Transverse colon (tissue), 4 donors: Measurements from ENCODE around the gene BTBD17. TPM values are rescaled to one million over a fixed set of nuclear protein-coding genes. Genes with fewer than 3 reads are reported as not detected.

Experiments
- DNase-seq: peaks from one replicate; pipeline ENCODE4 v3.0.0-alpha.2; 2019
- H3K27ac ChIP-seq, 4 donors: fragments of 200-600 bp; sonication (generic); 2 replicates each; pipeline ENCODE4 v1.5.1; 2016 to 2018; ENCODE audit warnings: inconsistent platforms in 4 of 4
- H3K27me3 ChIP-seq: fragments of 200-600 bp; sonication (generic); 2 replicates; pipeline ENCODE4 v1.5.1; 2017; ENCODE audit warnings: inconsistent platforms
- H3K36me3 ChIP-seq, 4 donors: fragments of 200-600 bp; sonication (generic); 2 replicates each; pipeline ENCODE4 v1.5.1; 2017 to 2019; ENCODE audit warnings: inconsistent platforms in 4 of 4
- H3K4me1 ChIP-seq, 4 donors: fragments of 200-600 bp; sonication (generic); 2 replicates each; pipeline ENCODE4 v1.5.1; 2017 to 2020; ENCODE audit warnings: inconsistent platforms in 4 of 4
- H3K4me3 ChIP-seq, 4 donors: fragments of 200-600 bp; sonication (generic); 1 replicate in 1 of 4; 2 replicates in 3 of 4; pipeline versions ENCODE4 v1.5.1 to v1.6.1; 2017 to 2019; ENCODE audit warnings: inconsistent platforms in 4 of 4
- H3K9me3 ChIP-seq, 2 donors: fragments of 200-600 bp; sonication (generic); 2 replicates each; pipeline ENCODE4 v1.5.1; 2017 to 2019; ENCODE audit warnings: inconsistent platforms in 2 of 2
- EP300 ChIP-seq: sonication (generic); formaldehyde crosslinking; IDR thresholded peaks from one replicate; pipeline ENCODE4 v1.6.1; 2017; ENCODE audit warnings: antibody characterized with exemption, low read depth
- POLR2A ChIP-seq: fragments of 450-650 bp; IDR thresholded peaks from one replicate; pipeline ENCODE4 v1.6.1; 2016; ENCODE audit warnings: antibody characterized with exemption, mild to moderate bottlenecking, moderate library complexity
- POLR2AphosphoS5 ChIP-seq, 3 donors: sonication (generic); formaldehyde crosslinking; IDR thresholded peaks; one replicate each; pipeline ENCODE4 v1.6.1; 2016; ENCODE audit warnings: antibody characterized with exemption in 3 of 3
- WGBS, 2 donors: methylation state at CpG; one replicate each; pipeline ENCODE4 v1.1.5; 2018; ENCODE audit warnings: low coverage in 1 of 2; 5-methylcytosine and 5-hydroxymethylcytosine counted together
- in situ Hi-C, 4 donors: fragments of 200-750 bp; cut with MboI; loops; one replicate each; pipeline versions ENCODE4 v1.15.0 to v1.15.1; 2017; ENCODE audit warnings: low sequenced_read_pairs in 3 of 4, low pct_ligation_motif_present in 1 of 4, low pct_unique_long_range_greater_than_20kb in 1 of 4
- intact Hi-C: fragments of 100-400 bp; cut with DNase I; formaldehyde crosslinking; loops from one replicate; pipeline ENCODE4 v1.15.1; 2023; ENCODE audit warnings: low total_unique reads
- total RNA-seq, 4 donors: library from RNA; depleted of rRNA; stranded (reverse); fragments of >200 nt; gene quantifications; one replicate each; pipeline ENCODE4 v1.1.0, GENCODE V29; 2016
- TF ChIP-seq, protein P1 (sequence below), 5 experiments: fragments of 200-600 bp in 3 of 5; fragments of 450-650 bp in 2 of 5; sonication (generic) in 3 of 5; IDR thresholded peaks; 1 replicate in 2 of 5; 2 replicates in 3 of 5; pipeline ENCODE4 v1.5.1; 2016 to 2017; ENCODE audit warnings: antibody characterized with exemption in 5 of 5, inconsistent platforms in 3 of 5, mild to moderate bottlenecking in 2 of 5, moderate library complexity in 1 of 5

Gene BTBD17, protein sequence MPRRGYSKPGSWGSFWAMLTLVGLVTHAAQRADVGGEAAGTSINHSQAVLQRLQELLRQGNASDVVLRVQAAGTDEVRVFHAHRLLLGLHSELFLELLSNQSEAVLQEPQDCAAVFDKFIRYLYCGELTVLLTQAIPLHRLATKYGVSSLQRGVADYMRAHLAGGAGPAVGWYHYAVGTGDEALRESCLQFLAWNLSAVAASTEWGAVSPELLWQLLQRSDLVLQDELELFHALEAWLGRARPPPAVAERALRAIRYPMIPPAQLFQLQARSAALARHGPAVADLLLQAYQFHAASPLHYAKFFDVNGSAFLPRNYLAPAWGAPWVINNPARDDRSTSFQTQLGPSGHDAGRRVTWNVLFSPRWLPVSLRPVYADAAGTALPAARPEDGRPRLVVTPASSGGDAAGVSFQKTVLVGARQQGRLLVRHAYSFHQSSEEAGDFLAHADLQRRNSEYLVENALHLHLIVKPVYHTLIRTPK
- not detected for total RNA-seq

DNA sequence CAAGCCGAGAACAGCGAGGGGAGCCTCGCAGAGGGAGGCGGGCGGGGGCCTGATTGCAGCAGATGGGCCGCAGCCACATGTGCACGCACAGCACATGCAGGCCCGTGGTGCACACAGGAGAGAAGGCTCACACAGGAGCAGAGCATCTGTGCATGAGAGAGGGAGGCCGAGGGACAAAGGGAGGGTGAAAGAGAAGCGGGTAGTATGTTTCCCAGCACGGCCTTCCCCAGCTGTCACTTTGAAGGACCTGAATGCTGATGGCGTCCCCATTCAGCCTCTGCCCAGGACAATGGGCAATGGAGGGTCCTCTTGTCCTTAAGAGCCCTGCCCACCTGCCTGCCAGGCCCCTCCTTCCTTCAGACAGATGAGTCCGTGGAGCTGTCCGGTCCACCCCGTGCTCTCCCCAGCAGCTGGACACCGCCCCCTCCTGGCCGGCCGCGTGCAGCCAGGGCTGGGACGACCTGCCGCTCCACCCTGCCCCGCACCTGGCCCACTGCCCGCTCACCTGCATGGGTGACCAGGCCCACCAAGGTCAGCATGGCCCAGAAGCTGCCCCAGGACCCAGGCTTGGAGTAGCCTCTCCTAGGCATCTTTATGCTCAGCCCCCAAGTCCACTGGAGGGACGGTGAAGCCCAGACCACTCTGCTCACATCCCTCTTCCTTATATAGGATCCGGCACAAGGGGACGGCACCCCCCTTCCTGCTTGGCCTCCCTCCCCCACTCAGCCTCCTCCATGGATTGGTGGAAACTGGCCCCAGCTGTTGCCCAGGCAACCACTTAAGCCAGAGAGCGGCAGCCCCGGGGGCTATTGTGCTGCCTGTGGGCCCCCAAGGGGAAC, at the start of gene BTBD17:
TSS of gene BTBD17 (minus strand) at position 639 of the 839 bp plus-strand sequence. CDS start at position 590, 49 bp downstream.
- Histone ChIP-seq H3K27ac (no peak within 1 kb of the TSS), H3K4me1 (peaks cover 0 to 13% (median 10%) of the 10 kb centered on the region in 4 donors), H3K4me3 (no peak within 1 kb of the TSS), H3K36me3 (no peaks in the 10 kb centered on the region), H3K9me3 (no peaks in the 10 kb centered on the region), H3K27me3 (peaks cover 64% of the 10 kb centered on the region)
- no peak for TF ChIP-seq POLR2A
- TF ChIP-seq, protein P1, sequence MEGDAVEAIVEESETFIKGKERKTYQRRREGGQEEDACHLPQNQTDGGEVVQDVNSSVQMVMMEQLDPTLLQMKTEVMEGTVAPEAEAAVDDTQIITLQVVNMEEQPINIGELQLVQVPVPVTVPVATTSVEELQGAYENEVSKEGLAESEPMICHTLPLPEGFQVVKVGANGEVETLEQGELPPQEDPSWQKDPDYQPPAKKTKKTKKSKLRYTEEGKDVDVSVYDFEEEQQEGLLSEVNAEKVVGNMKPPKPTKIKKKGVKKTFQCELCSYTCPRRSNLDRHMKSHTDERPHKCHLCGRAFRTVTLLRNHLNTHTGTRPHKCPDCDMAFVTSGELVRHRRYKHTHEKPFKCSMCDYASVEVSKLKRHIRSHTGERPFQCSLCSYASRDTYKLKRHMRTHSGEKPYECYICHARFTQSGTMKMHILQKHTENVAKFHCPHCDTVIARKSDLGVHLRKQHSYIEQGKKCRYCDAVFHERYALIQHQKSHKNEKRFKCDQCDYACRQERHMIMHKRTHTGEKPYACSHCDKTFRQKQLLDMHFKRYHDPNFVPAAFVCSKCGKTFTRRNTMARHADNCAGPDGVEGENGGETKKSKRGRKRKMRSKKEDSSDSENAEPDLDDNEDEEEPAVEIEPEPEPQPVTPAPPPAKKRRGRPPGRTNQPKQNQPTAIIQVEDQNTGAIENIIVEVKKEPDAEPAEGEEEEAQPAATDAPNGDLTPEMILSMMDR (IDR thresholded peaks at IDR 0.05): peak; percentile 57 to 73 (median 65)
- DNase-seq: peak; percentile 61
- intact Hi-C loops: loop anchor here (10.0 kb wide), 1 partner anchor 157 kb away; the partner anchor contains the start of gene RPL38
- in situ Hi-C loops: loop anchor here in 3 of 4 donors (10.0 to 25.0 kb wide), 2 partner anchors 57 to 149 kb away; partner anchors contain the start of genes RPL38 (in 2 of the 3) and TTYH2 (in 2 of the 3)
- 27 to 50% methylated on average over 3 to 17 of the region's 28 CpGs for WGBS, 2 donors

DNA sequence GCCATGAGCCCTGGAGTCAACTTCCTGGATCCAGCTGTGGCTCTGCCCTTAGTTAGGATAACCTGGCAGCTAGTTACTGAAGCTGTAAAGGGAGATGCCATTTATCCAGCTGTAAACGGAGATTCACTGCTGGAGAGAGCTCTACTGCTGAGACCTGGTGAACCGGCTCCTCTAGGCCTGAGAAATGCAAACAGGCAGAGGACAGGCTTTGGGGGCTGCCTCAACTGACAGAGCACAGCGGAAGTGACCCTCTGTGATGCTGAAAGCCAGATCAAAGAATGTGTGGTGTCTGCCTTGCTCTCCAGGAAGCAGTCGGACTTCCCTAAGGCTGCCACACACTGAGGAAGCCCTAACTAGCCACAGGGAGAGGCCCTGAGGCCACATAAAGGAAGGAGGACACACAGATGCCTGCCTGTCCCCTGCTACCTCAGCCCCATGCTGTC, 48.4 kb upstream of the BTBD17 start:
- Histone ChIP-seq H3K4me1 (peaks cover 0 to 11% (median 0%) of the 10 kb centered on the region in 4 donors), H3K9me3 (no peaks in the 10 kb centered on the region), H3K36me3 (no peaks in the 10 kb centered on the region), H3K27ac (peak overlapping the region; percentile 27 to 37 (median 34)), H3K4me3 (no peak overlapping the region), H3K27me3 (no peaks in the 10 kb centered on the region)
- 52% methylated on average over 4 of the region's 4 CpGs; no CpG with 5 or more reads in 1 of the 2 donors for WGBS, 2 donors
- DNase-seq: no peak
- in situ Hi-C loops: no loop called here
- TF ChIP-seq EP300 (no peak), POLR2A (no peak), POLR2AphosphoS5 (IDR thresholded peaks at IDR 0.05) (no peak)
- TF ChIP-seq, protein P1 (IDR thresholded peaks at IDR 0.05): no peak
- intact Hi-C loops: no loop called here

DNA sequence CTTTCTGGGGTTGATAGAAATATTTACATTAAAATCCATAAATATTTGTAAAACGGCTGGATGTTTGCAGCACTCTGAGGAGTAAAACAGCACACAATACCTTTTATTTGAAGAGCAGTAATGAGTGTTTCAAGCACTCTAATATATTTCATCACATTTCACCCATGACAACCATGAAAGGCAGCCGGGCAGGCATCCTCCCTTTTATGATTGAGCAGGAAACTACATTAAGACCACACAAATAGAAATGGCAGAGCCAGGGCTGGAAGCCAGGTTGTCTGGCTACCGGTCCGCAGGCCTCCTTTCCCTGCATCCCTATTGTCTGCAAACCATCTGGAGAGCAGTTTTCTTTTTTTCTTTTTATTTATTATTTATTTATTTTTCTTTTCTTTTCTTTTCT, 47.1 kb upstream of the BTBD17 start:
- TF ChIP-seq POLR2AphosphoS5 (IDR thresholded peaks at IDR 0.05) (no peak), EP300 (no peak), POLR2A (no peak)
- TF ChIP-seq, protein P1 (IDR thresholded peaks at IDR 0.05): no peak
- in situ Hi-C loops: no loop called here
- H3K27me3 ChIP-seq: no peaks in the 10 kb centered on the region
- peaks cover 0 to 11% (median 0%) of the 10 kb centered on the region in 4 donors for H3K4me1 ChIP-seq
- no peak overlapping the region for H3K27ac ChIP-seq
- intact Hi-C loops: no loop called here
- DNase-seq: no peak
- 36% methylated on average over 4 of the region's 4 CpGs; no CpG with 5 or more reads in 1 of the 2 donors for WGBS, 2 donors
- no peaks in the 10 kb centered on the region for H3K36me3 ChIP-seq
- no peaks in the 10 kb centered on the region for H3K9me3 ChIP-seq
- no peak overlapping the region for H3K4me3 ChIP-seq

DNA sequence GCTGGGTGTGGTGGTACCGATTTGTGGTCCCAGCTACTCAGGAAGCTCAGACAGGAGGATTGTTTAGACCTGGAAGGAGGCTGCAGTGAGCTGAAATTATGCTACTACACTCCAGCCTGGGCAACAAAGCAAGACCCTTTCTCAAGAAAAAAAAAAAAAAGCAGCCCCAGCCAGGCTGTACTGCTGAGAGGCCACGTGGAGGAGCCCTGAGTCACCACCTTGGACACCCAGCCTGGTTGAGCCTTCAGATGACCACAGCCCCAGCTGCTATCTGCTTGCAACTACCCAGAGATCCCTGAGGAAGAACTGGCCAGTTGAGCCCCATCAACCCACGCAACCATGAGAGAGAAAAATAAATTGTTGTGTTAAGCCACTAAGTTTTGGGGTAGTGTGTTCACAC, 46.6 kb upstream of the BTBD17 start:
- TF ChIP-seq EP300 (no peak), POLR2AphosphoS5 (IDR thresholded peaks at IDR 0.05) (no peak), POLR2A (no peak)
- TF ChIP-seq, protein P1 (IDR thresholded peaks at IDR 0.05): no peak
- Histone ChIP-seq H3K36me3 (no peaks in the 10 kb centered on the region), H3K4me3 (no peak overlapping the region), H3K9me3 (no peaks in the 10 kb centered on the region), H3K27ac (no peak overlapping the region), H3K4me1 (peaks cover 0 to 11% (median 0%) of the 10 kb centered on the region in 4 donors), H3K27me3 (no peaks in the 10 kb centered on the region)
- intact Hi-C loops (no loop called here), in situ Hi-C loops (no loop called here)
- no peak for DNase-seq
- WGBS, 2 donors: 52 to 58% methylated on average over 3 of the region's 3 CpGs
